Hepatocyte (in vitro differentiated cells): ENCODE data around the gene DHFR. TPM values are rescaled to one million over a fixed set of nuclear protein-coding genes. Genes with fewer than 3 reads are reported as not detected.
"Not testable (repeated sequence)": the region's sequence is repeated elsewhere in the genome, so short reads cannot be mapped to it uniquely, and the experiment has no call there.

Experiments used
- DNase-seq: peaks from one replicate; pipeline ENCODE4 v3.0.0-alpha.2; 2016; ENCODE audit warnings: low spot score
- H2AFZ ChIP-seq: fragments of 200-600 bp; sonication (generic); 2 replicates; pipeline ENCODE4 v1.6.0; 2016; ENCODE audit warnings: antibody characterized with exemption, mild to moderate bottlenecking
- H3K27ac ChIP-seq: fragments of 200-600 bp; sonication (generic); 2 replicates; pipeline ENCODE4 v1.5.1; 2016; ENCODE audit warnings: mild to moderate bottlenecking
- H3K27me3 ChIP-seq: fragments of 200-600 bp; sonication (generic); 2 replicates; pipeline ENCODE4 v1.6.1; 2016
- H3K36me3 ChIP-seq: fragments of 200-600 bp; sonication (generic); replicated peaks from 2 replicates; pipeline ENCODE4 v1.5.1; 2016; ENCODE audit warnings: low read depth; ENCODE audit not compliant: insufficient read depth
- H3K4me1 ChIP-seq: fragments of 200-600 bp; sonication (generic); 2 replicates; pipeline ENCODE4 v1.5.1; 2016; ENCODE audit warnings: mild to moderate bottlenecking, moderate library complexity; ENCODE audit not compliant: insufficient read depth
- H3K4me2 ChIP-seq: fragments of 200-600 bp; sonication (generic); 2 replicates; pipeline ENCODE4 v1.6.0; 2016
- H3K4me3 ChIP-seq: fragments of 200-600 bp; sonication (generic); 2 replicates; pipeline ENCODE4 v1.5.1; 2016; ENCODE audit warnings: mild to moderate bottlenecking
- H3K79me2 ChIP-seq: fragments of 200-600 bp; sonication (generic); 2 replicates; pipeline ENCODE4 v1.6.0; 2017; ENCODE audit warnings: mild to moderate bottlenecking
- H3K9me2 ChIP-seq: fragments of 200-600 bp; sonication (generic); replicated peaks from 2 replicates; pipeline ENCODE4 v1.6.0; 2017; ENCODE audit warnings: mild to moderate bottlenecking; ENCODE audit not compliant: insufficient read depth
- H3K9me3 ChIP-seq: fragments of 200-600 bp; sonication (generic); 2 replicates; pipeline ENCODE4 v1.5.1; 2016; ENCODE audit warnings: low read depth, mild to moderate bottlenecking
- H4K20me1 ChIP-seq: fragments of 200-600 bp; sonication (generic); 2 replicates; pipeline ENCODE4 v1.6.0; 2016; ENCODE audit warnings: mild to moderate bottlenecking; ENCODE audit not compliant: insufficient read depth, poor library complexity, severe bottlenecking
- CTCF ChIP-seq: fragments of 200-600 bp; sonication (generic); IDR thresholded peaks from 2 replicates; pipeline ENCODE4 v1.5.1; 2016; ENCODE audit warnings: antibody characterized with exemption, mild to moderate bottlenecking; ENCODE audit not compliant: poor library complexity
- EZH2 ChIP-seq: fragments of 200-600 bp; sonication (generic); IDR thresholded peaks from 2 replicates; pipeline ENCODE4 v1.6.1; 2016; ENCODE audit warnings: antibody characterized with exemption, mild to moderate bottlenecking, borderline replicate concordance
- EZH2phosphoT487 ChIP-seq: fragments of 200-600 bp; sonication (generic); IDR thresholded peaks from one replicate; pipeline ENCODE4 v1.6.1; 2018; ENCODE audit warnings: antibody characterized with exemption, mild to moderate bottlenecking, low read depth, moderate library complexity; ENCODE audit not compliant: unreplicated experiment, severe bottlenecking
- WGBS: methylation state at CpG from one replicate; pipeline ENCODE4 v1.1.6; 2016; ENCODE audit warnings: low lambda C conversion rate; ENCODE audit errors: missing lambda C conversion rate; 5-methylcytosine and 5-hydroxymethylcytosine counted together
- polyA plus RNA-seq: library from polyadenylated mRNA; unstranded; fragments of >200 nt; fragmentation: Nextera tagmentation; extraction: Ambion mirVana; gene quantifications from 2 replicates; pipeline ENCODE4 v1.2.1, GENCODE V29; 2016
- total RNA-seq: library from RNA; depleted of rRNA; stranded (reverse); fragments of >200 nt; gene quantifications from 2 replicates; pipeline ENCODE4 v1.2.3, GENCODE V29; 2014

DHFR gene
- total and polyA plus RNA-seq, 2 experiments from 2014 or later: 7.9 to 26.5 TPM

DNA sequence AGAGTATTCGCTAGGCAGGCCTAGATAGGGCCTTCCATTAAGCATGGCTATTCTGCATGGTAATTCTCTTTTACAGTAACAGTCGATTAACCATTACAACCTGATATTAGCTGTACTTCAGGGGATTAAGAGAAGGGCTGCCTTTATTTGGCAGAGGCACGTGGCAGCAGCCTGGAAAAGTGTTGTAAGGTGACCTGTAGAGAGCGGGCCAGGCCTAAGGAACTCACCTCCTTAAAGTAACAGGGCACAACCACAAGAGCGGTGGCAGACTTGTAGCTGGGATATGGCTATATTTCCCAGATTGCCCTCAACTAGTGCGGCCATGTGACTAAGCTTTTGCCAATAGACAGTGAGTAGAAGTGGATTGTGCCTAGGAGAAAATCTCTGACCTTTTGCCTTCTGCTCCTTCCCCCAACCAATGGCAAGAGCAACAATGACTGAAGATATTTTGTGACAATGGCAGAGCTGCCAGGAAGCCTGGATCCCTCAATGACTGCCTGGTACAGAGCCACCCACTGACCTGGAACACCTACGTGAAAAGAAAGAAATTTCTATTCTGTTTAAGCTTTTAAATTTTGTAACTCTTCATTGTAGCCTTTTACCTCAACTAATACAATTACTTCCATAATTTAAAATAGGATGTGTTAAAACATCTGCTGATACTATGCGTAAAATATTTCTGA, 65.8 kb downstream of the DHFR start:
- H2AFZ ChIP-seq: no peak overlapping the region
- no peak overlapping the region for H3K27ac ChIP-seq
- no peaks in the 10 kb centered on the region for H3K9me2 ChIP-seq
- no peak for TF ChIP-seq CTCF
- no peak for TF ChIP-seq EZH2
- TF ChIP-seq EZH2phosphoT487: no peak
- H3K36me3 ChIP-seq: no peaks in the 10 kb centered on the region
- no peak overlapping the region for H3K4me3 ChIP-seq
- no peak for DNase-seq
- no peak overlapping the region for H3K4me2 ChIP-seq
- H3K27me3 ChIP-seq: no peaks in the 10 kb centered on the region
- no peaks in the 10 kb centered on the region for H3K9me3 ChIP-seq
- no peaks in the 10 kb centered on the region for H4K20me1 ChIP-seq
- no peaks in the 10 kb centered on the region for H3K79me2 ChIP-seq
- WGBS: 88% methylated on average over 8 of the region's 8 CpGs
- H3K4me1 ChIP-seq: no peaks in the 10 kb centered on the region

DNA sequence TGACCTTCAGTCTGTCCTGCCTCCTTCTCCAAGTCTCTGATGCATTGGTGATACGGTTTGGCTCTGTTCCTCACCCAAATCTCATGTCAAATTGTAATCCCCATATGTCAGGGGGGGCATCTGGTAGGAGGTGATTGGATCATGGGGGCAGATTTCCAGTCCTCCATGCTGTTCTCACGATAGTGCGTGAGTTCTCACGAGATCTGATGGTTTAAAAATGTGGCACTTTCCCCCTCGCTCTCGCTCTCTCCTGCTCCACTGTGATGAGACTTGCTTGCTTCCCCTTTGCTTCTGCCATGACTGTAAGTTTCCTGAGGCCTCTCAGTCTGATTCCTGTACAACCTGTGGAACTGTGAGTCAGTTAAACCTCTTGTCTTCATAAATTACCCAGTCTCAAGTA, 70.0 kb downstream of the DHFR start:
- TF ChIP-seq EZH2: no peak
- TF ChIP-seq CTCF: no peak
- TF ChIP-seq EZH2phosphoT487: no peak
- H3K4me2 ChIP-seq: no peak overlapping the region
- H3K79me2 ChIP-seq: no peaks in the 10 kb centered on the region
- no peaks in the 10 kb centered on the region for H3K27me3 ChIP-seq
- H3K4me1 ChIP-seq: no peaks in the 10 kb centered on the region
- no peaks in the 10 kb centered on the region for H3K9me2 ChIP-seq
- H3K4me3 ChIP-seq: no peak overlapping the region
- 96% methylated on average over 6 of the region's 6 CpGs for WGBS
- DNase-seq: no peak
- H3K36me3 ChIP-seq: no peaks in the 10 kb centered on the region
- H3K9me3 ChIP-seq: no peaks in the 10 kb centered on the region
- no peaks in the 10 kb centered on the region for H4K20me1 ChIP-seq
- H3K27ac ChIP-seq: no peak overlapping the region
- no peak overlapping the region for H2AFZ ChIP-seq

DNA sequence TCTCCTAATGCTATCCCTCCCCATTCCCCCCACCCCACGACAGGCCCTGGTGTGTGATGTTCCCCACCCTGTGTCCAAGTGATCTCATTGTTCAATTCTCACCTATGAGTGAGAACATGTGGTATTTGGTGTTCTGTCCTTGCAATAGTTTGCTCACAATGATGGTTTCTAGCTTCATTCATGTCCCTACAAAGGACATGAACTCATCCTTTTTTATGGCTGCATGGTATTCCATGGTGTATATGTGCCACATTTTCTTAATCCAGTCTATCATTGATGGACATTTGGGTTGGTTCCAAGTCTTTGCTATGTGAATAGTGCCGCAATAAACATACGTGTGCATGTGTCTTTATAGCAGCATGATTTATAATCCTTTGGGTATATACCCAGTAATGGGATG, 74.5 kb downstream of the DHFR start:
- H3K79me2 ChIP-seq, H2AFZ ChIP-seq, H3K4me1 ChIP-seq, H3K4me3 ChIP-seq, H3K9me3 ChIP-seq, H3K27ac ChIP-seq, H3K4me2 ChIP-seq, DNase-seq, H4K20me1 ChIP-seq, H3K9me2 ChIP-seq, H3K36me3 ChIP-seq: not testable (repeated sequence)
- H3K27me3 ChIP-seq: peaks cover 11% of the 10 kb centered on the region
- WGBS: 94% methylated on average over 3 of the region's 3 CpGs

GRCh38 chr5:80579050-80579449, 75.7 kb downstream of the DHFR start:
- Histone ChIP-seq H3K79me2 (no peaks in the 10 kb centered on the region), H3K4me2 (no peak overlapping the region), H3K4me3 (no peak overlapping the region), H3K36me3 (no peaks in the 10 kb centered on the region), H2AFZ (no peak overlapping the region), H3K9me2 (no peaks in the 10 kb centered on the region), H3K4me1 (no peaks in the 10 kb centered on the region), H3K27ac (no peak overlapping the region), H4K20me1 (no peaks in the 10 kb centered on the region), H3K27me3 (peaks cover 20% of the 10 kb centered on the region), H3K9me3 (no peaks in the 10 kb centered on the region)
- no peak for DNase-seq
- TF ChIP-seq EZH2 (no peak), CTCF (no peak), EZH2phosphoT487 (no peak)
- 94% methylated on average over 2 of the region's 2 CpGs for WGBS
